ENCODE results near the gene CRYGA.
"Not testable (repeated sequence)": the region's sequence is repeated elsewhere in the genome, so short reads cannot be mapped to it uniquely, and the experiment has no call there.

Gene CRYGA

GRCh38 chr2:208122248-208122647, 41.1 kb downstream of the CRYGA start:
- DNase-seq, result no peak

GRCh38 chr2:208118918-208119317, 44.5 kb downstream of the CRYGA start:
- DNase-seq, result no peak

- DNase-seq, result not testable (repeated sequence)
Observed at GRCh38 chr2:208117390-208117789, 46.0 kb downstream of the CRYGA start.

GRCh38 chr2:208112969-208113368, 50.4 kb downstream of the CRYGA start:
- DNase-seq, result peak; percentile 85

GRCh38 chr2:208112273-208112745, 51.1 kb downstream of the CRYGA start:
- DNase-seq, result not testable (repeated sequence)

Measured in NCI-H510A treated with DMSO at 0.1 percent for 48 hours (cell line).